Ishikawa (cell line): ENCODE measurements around the gene DMKN.

Experiments
- CREB1 ChIP-seq: IDR thresholded peaks from 2 replicates; pipeline ENCODE4 v1.6.1; 2012; ENCODE audit warnings: low read depth
- TAF1 ChIP-seq: IDR thresholded peaks from 2 replicates; pipeline ENCODE4 v1.6.1; 2012; ENCODE audit warnings: low read depth, mild to moderate bottlenecking
- USF1 ChIP-seq: IDR thresholded peaks from 2 replicates; pipeline ENCODE4 v1.6.1; 2012
- ZBTB7A ChIP-seq: IDR thresholded peaks from 2 replicates; pipeline ENCODE4 v1.6.1; 2012; ENCODE audit warnings: low read depth

- TF ChIP-seq USF1 (no peak), TAF1 (no peak), ZBTB7A (no peak), CREB1 (no peak)
Observed at GRCh38 chr19:35498220-35498619, 15.2 kb downstream of the DMKN start.
